ENCODE measurements around the gene LRRC32. TPM values are rescaled to one million over a fixed set of nuclear protein-coding genes. Genes with fewer than 3 reads are reported as not detected.

LRRC32 gene
- total RNA-seq, 1 donor from 2014 or later, result 24.4 TPM

- H3K4me3 Mint-ChIP-seq (ENCODE audit: unreplicated experiment), result no peak overlapping the region
- H2AFZ ChIP-seq (ENCODE audit: low read depth, low read length), result peak overlapping the region; percentile 62
- no peak for DNase-seq (ENCODE audit: low read depth)
These were observed 4.1 kb downstream of the LRRC32 start for GRCh38 chr11:76666408-76666807.

GRCh38 chr11:76665921-76666351, 4.6 kb downstream of the LRRC32 start:
- Histone ChIP-seq H3K4me3 (ENCODE audit: insufficient read depth, low read depth, low read length) (no peak overlapping the region), H3K9me3 (ENCODE audit: insufficient read depth, low read depth, low read length) (no peaks in the 10 kb centered on the region), H3K36me3 (ENCODE audit: insufficient read depth, low read length) (no peaks in the 10 kb centered on the region), H3K79me2 (ENCODE audit: insufficient read depth, low read length) (peaks cover 5% of the 10 kb centered on the region), H3K27me3 (ENCODE audit: insufficient read depth, low read length) (no peaks in the 10 kb centered on the region), H2AFZ (ENCODE audit: low read depth, low read length) (no peak overlapping the region), H3K4me1 (ENCODE audit: insufficient read depth, low read length) (peaks cover 19% of the 10 kb centered on the region), H4K20me1 (ENCODE audit: insufficient read depth, low read length) (no peaks in the 10 kb centered on the region), H3K27ac (ENCODE audit: low read depth, low read length) (no peak overlapping the region), H3K4me2 (ENCODE audit: low read length) (peak overlapping the region; percentile 33), H3K9ac (ENCODE audit: low read length) (peak overlapping the region; percentile 38)
- peaks cover 2% of the 10 kb centered on the region for H3K9me3 Mint-ChIP-seq (ENCODE audit: unreplicated experiment)
- no peak overlapping the region for H3K4me3 Mint-ChIP-seq (ENCODE audit: unreplicated experiment)
- TF ChIP-seq CTCF (IDR thresholded peaks at IDR 0.05; ENCODE audit: insufficient read depth, low read depth, low read length), result no peak
- no peak for TF ChIP-seq EZH2 (IDR thresholded peaks at IDR 0.05; ENCODE audit: insufficient read depth, low read length)
- peaks cover 15% of the 10 kb centered on the region for H3K36me3 Mint-ChIP-seq (ENCODE audit: low read depth, unreplicated experiment)
- peaks cover 16% of the 10 kb centered on the region for H3K4me1 Mint-ChIP-seq (ENCODE audit: low read depth, unreplicated experiment)
- H3K27me3 Mint-ChIP-seq (ENCODE audit: low read depth, unreplicated experiment), result peaks cover 42% of the 10 kb centered on the region
- no peak for FAIRE-seq
- no peak for DNase-seq (ENCODE audit: low read depth)
- no peak overlapping the region for H3K27ac Mint-ChIP-seq (ENCODE audit: unreplicated experiment)

More at GRCh38 chr11:76666408-76666807, 4.1 kb downstream of the LRRC32 start:
- H3K27me3 ChIP-seq (ENCODE audit: insufficient read depth, low read length), result no peaks in the 10 kb centered on the region
- Mint-ChIP-seq H3K27me3 (ENCODE audit: low read depth, unreplicated experiment) (peaks cover 45% of the 10 kb centered on the region), H3K27ac (ENCODE audit: unreplicated experiment) (no peak overlapping the region), H3K4me1 (ENCODE audit: low read depth, unreplicated experiment) (peaks cover 16% of the 10 kb centered on the region), H3K36me3 (ENCODE audit: low read depth, unreplicated experiment) (peaks cover 14% of the 10 kb centered on the region), H3K9me3 (ENCODE audit: unreplicated experiment) (peaks cover 2% of the 10 kb centered on the region)
- H3K4me1 ChIP-seq (ENCODE audit: insufficient read depth, low read length), result peaks cover 23% of the 10 kb centered on the region
- H3K4me2 ChIP-seq (ENCODE audit: low read length), result peak overlapping the region; percentile 33
- H3K4me3 ChIP-seq (ENCODE audit: insufficient read depth, low read depth, low read length), result no peak overlapping the region
- H3K79me2 ChIP-seq (ENCODE audit: insufficient read depth, low read length), result peaks cover 5% of the 10 kb centered on the region
- TF ChIP-seq CTCF (IDR thresholded peaks at IDR 0.05; ENCODE audit: insufficient read depth, low read depth, low read length) (no peak), EZH2 (IDR thresholded peaks at IDR 0.05; ENCODE audit: insufficient read depth, low read length) (no peak)
- FAIRE-seq, result no peak
- no peaks in the 10 kb centered on the region for H3K36me3 ChIP-seq (ENCODE audit: insufficient read depth, low read length)
- H3K9me3 ChIP-seq (ENCODE audit: insufficient read depth, low read depth, low read length), result no peaks in the 10 kb centered on the region
- peak overlapping the region; percentile 38 for H3K9ac ChIP-seq (ENCODE audit: low read length)
- no peak overlapping the region for H3K27ac ChIP-seq (ENCODE audit: low read depth, low read length)
- no peaks in the 10 kb centered on the region for H4K20me1 ChIP-seq (ENCODE audit: insufficient read depth, low read length)

GRCh38 chr11:76665172-76665571, 5.4 kb downstream of the LRRC32 start:
- Histone ChIP-seq H4K20me1 (ENCODE audit: insufficient read depth, low read length) (no peaks in the 10 kb centered on the region), H3K4me2 (ENCODE audit: low read length) (no peak overlapping the region), H3K27me3 (ENCODE audit: insufficient read depth, low read length) (no peaks in the 10 kb centered on the region), H3K4me3 (ENCODE audit: insufficient read depth, low read depth, low read length) (no peak overlapping the region), H3K9me3 (ENCODE audit: insufficient read depth, low read depth, low read length) (no peaks in the 10 kb centered on the region), H3K27ac (ENCODE audit: low read depth, low read length) (no peak overlapping the region), H2AFZ (ENCODE audit: low read depth, low read length) (no peak overlapping the region), H3K79me2 (ENCODE audit: insufficient read depth, low read length) (peaks cover 5% of the 10 kb centered on the region), H3K36me3 (ENCODE audit: insufficient read depth, low read length) (no peaks in the 10 kb centered on the region), H3K9ac (ENCODE audit: low read length) (no peak overlapping the region), H3K4me1 (ENCODE audit: insufficient read depth, low read length) (peaks cover 16% of the 10 kb centered on the region)
- Mint-ChIP-seq H3K9me3 (ENCODE audit: unreplicated experiment) (peaks cover 2% of the 10 kb centered on the region), H3K36me3 (ENCODE audit: low read depth, unreplicated experiment) (peaks cover 21% of the 10 kb centered on the region), H3K4me1 (ENCODE audit: low read depth, unreplicated experiment) (peaks cover 16% of the 10 kb centered on the region), H3K4me3 (ENCODE audit: unreplicated experiment) (no peak overlapping the region), H3K27me3 (ENCODE audit: low read depth, unreplicated experiment) (peaks cover 47% of the 10 kb centered on the region), H3K27ac (ENCODE audit: unreplicated experiment) (no peak overlapping the region)
- TF ChIP-seq EZH2 (IDR thresholded peaks at IDR 0.05; ENCODE audit: insufficient read depth, low read length), result no peak
- no peak for TF ChIP-seq CTCF (IDR thresholded peaks at IDR 0.05; ENCODE audit: insufficient read depth, low read depth, low read length)
- FAIRE-seq (no peak), DNase-seq (ENCODE audit: low read depth) (no peak)

All from astrocyte (in vitro differentiated cells and primary cell).